Tibial nerve (tissue), 4 donors: ENCODE results near the gene PYGO2.

ENCODE experiments used
- CTCF ChIP-seq, 5 experiments: fragments of 200-600 bp in 3 of 5; fragments of 450-650 bp in 2 of 5; sonication (generic) in 3 of 5; IDR thresholded peaks; one replicate each; pipeline ENCODE4 v1.5.1; 2016 to 2019; ENCODE audit warnings: antibody characterized with exemption in 5 of 5, mild to moderate bottlenecking in 3 of 5, moderate library complexity in 2 of 5
- EP300 ChIP-seq, 2 donors: sonication (generic); formaldehyde crosslinking; IDR thresholded peaks; one replicate each; pipeline ENCODE4 v1.6.1; 2017; ENCODE audit warnings: antibody characterized with exemption in 2 of 2, mild to moderate bottlenecking in 1 of 2
- POLR2A ChIP-seq, 2 donors: fragments of 450-650 bp; IDR thresholded peaks; one replicate each; pipeline ENCODE4 v1.6.1; 2017; ENCODE audit warnings: antibody characterized with exemption in 2 of 2, mild to moderate bottlenecking in 2 of 2, moderate library complexity in 2 of 2

- no peak for TF ChIP-seq POLR2A (IDR thresholded peaks at IDR 0.05)
- no peak for TF ChIP-seq CTCF (IDR thresholded peaks at IDR 0.05)
- TF ChIP-seq EP300 (IDR thresholded peaks at IDR 0.05) = no peak
Measured at GRCh38 chr1:155002464-155003226, 41.1 kb upstream of the PYGO2 start, which contains the start of gene ZBTB7B.
